GM12865 (cell line): ENCODE data around the gene ARL5A.

Experiments used
- DNase-seq: peaks from one replicate; pipeline ENCODE4 v3.0.0; 2010; ENCODE audit warnings: low read depth
- H3K4me3 ChIP-seq: 2 replicates; pipeline ENCODE4 v1.5.1; 2011; ENCODE audit warnings: mild to moderate bottlenecking, low read depth, low read length, control low read depth
- CTCF ChIP-seq: IDR thresholded peaks from 2 replicates; pipeline ENCODE4 v1.5.1; 2011; ENCODE audit warnings: low read length, control low read depth, low read depth, inconsistent platforms; ENCODE audit not compliant: insufficient read depth; ENCODE audit errors: missing control alignments

The ARL5A gene

GRCh38 chr2:151849413-151850010, 21.3 kb upstream of the ARL5A start:
- DNase-seq, result no peak
- no peak overlapping the region for H3K4me3 ChIP-seq
- no peak for TF ChIP-seq CTCF

- DNase-seq, result peak; percentile 29
- H3K4me3 ChIP-seq, result no peak overlapping the region
- TF ChIP-seq CTCF, result no peak
Measured at GRCh38 chr2:151845884-151846283, 17.7 kb upstream of the ARL5A start.

- H3K4me3 ChIP-seq, result no peak overlapping the region
- no peak for DNase-seq
- no peak for TF ChIP-seq CTCF
Measured at GRCh38 chr2:151845481-151845880, 17.3 kb upstream of the ARL5A start.

- no peak for TF ChIP-seq CTCF
Measured at GRCh38 chr2:151844211-151844896, 16.1 kb upstream of the ARL5A start.

GRCh38 chr2:151843691-151844061, 15.5 kb upstream of the ARL5A start:
- DNase-seq, result no peak
- no peak for TF ChIP-seq CTCF
- H3K4me3 ChIP-seq, result no peak overlapping the region

More at GRCh38 chr2:151844211-151844896, 16.1 kb upstream of the ARL5A start:
- H3K4me3 ChIP-seq, result no peak overlapping the region
- DNase-seq, result no peak

- no peak for TF ChIP-seq CTCF
- no peak overlapping the region for H3K4me3 ChIP-seq
- DNase-seq, result peak; percentile 73
Measured at GRCh38 chr2:151842830-151843690, 14.8 kb upstream of the ARL5A start.
